SK-N-SH treated with all-trans-retinoic acid at 6 μM for 48 hours (cell line): ENCODE data around the gene RBMS1.

Experiments
- ATAC-seq: fragments of 200-7000 bp; cut with Tn5 transposase; 3 replicates; pipeline ENCODE4 v1.9.1; 2020; ENCODE audit warnings: mild to moderate bottlenecking, moderate library complexity
- ARNTL ChIP-seq: fragments of 450-650 bp; formaldehyde crosslinking; IDR thresholded peaks from 2 replicates; pipeline ENCODE4 v1.5.0; 2020; ENCODE audit warnings: low read depth, mild to moderate bottlenecking, moderate library complexity, borderline replicate concordance
- BACH2 ChIP-seq: fragments of 250-450 bp; sonication (Bioruptor Pico); IDR thresholded peaks from 2 replicates; pipeline ENCODE4 v1.9.0; 2021; ENCODE audit warnings: mild to moderate bottlenecking, borderline replicate concordance
- CSDC2 ChIP-seq: fragments of 250-450 bp; sonication (Bioruptor Pico); IDR thresholded peaks from 2 replicates; pipeline ENCODE4 v1.5.0; 2020; ENCODE audit warnings: mild to moderate bottlenecking, moderate library complexity
- ESRRG ChIP-seq: fragments of 250-450 bp; sonication (Bioruptor Pico); IDR thresholded peaks from 2 replicates; pipeline ENCODE4 v1.6.1; 2021; ENCODE audit warnings: mild to moderate bottlenecking
- OSR1 ChIP-seq: fragments of 250-450 bp; sonication (Bioruptor Pico); IDR thresholded peaks from 2 replicates; pipeline ENCODE4 v1.8.0; 2022; ENCODE audit warnings: moderate library complexity, mild to moderate bottlenecking, inconsistent platforms
- SNAI2 ChIP-seq: fragments of 250-450 bp; sonication (Bioruptor Pico); IDR thresholded peaks from 2 replicates; pipeline ENCODE4 v1.5.0; 2020; ENCODE audit warnings: mild to moderate bottlenecking, moderate library complexity
- TCF4 ChIP-seq: fragments of 250-450 bp; sonication (Bioruptor Pico); IDR thresholded peaks from 2 replicates; pipeline ENCODE4 v1.8.0; 2021; ENCODE audit warnings: mild to moderate bottlenecking, moderate library complexity, borderline replicate concordance
- TOX ChIP-seq: fragments of 250-450 bp; sonication (Bioruptor Pico); IDR thresholded peaks from 2 replicates; pipeline ENCODE4 v1.8.0; 2021; ENCODE audit warnings: mild to moderate bottlenecking, moderate library complexity, borderline replicate concordance
- ZC3H10 ChIP-seq: fragments of 250-450 bp; sonication (Bioruptor Pico); IDR thresholded peaks from 2 replicates; pipeline ENCODE4 v1.5.1; 2021; ENCODE audit warnings: mild to moderate bottlenecking, moderate library complexity
- ZFP30 ChIP-seq: fragments of 450-650 bp; formaldehyde crosslinking; IDR thresholded peaks from 2 replicates; pipeline ENCODE4 v1.5.0; 2022; ENCODE audit warnings: mild to moderate bottlenecking, moderate library complexity
- ZNF8 ChIP-seq: fragments of 450-650 bp; formaldehyde crosslinking; IDR thresholded peaks from 2 replicates; pipeline ENCODE4 v1.5.0; 2020; ENCODE audit warnings: mild to moderate bottlenecking, moderate library complexity
- TF ChIP-seq, protein P1 (sequence below): fragments of 250-450 bp; sonication (Bioruptor Pico); IDR thresholded peaks from 2 replicates; pipeline ENCODE4 v1.5.0; 2020; ENCODE audit warnings: mild to moderate bottlenecking, moderate library complexity
- TF ChIP-seq, protein P2 (sequence below): fragments of 250-450 bp; sonication (Bioruptor Pico); IDR thresholded peaks from 2 replicates; pipeline ENCODE4 v1.5.1; 2021; ENCODE audit warnings: mild to moderate bottlenecking, moderate library complexity
- TF ChIP-seq, protein P3 (sequence below): fragments of 250-450 bp; sonication (Bioruptor Pico); IDR thresholded peaks from 2 replicates; pipeline ENCODE4 v1.8.0; 2021; ENCODE audit warnings: low read depth, mild to moderate bottlenecking, moderate library complexity, borderline replicate concordance
- TF ChIP-seq, protein P4 (sequence below): fragments of 250-450 bp; sonication (Bioruptor Pico); IDR thresholded peaks from 2 replicates; pipeline ENCODE4 v1.8.0; 2020; ENCODE audit warnings: mild to moderate bottlenecking, moderate library complexity, borderline replicate concordance

RBMS1 gene

DNA sequence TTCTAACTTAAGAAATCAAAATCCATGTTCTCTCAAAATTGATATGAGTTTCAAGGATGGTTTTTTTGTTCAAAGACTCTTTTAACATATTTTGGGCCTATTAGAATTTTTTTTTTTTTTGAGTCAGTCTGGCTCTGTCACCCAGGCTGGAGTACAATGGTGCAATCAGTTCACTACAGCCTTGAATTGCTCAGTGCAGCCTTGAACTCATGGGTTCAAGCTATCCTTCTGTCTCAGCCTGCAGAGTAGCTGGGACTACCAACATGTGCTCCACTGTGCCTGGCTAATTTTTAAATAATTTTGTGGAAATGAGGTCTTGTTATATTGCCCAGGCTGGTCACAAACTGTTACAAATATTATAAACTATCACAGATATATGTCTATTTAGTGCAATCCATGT, 40.6 kb upstream of the RBMS1 start:
- ATAC-seq: no peak
- TF ChIP-seq TCF4 (CRISPR knock-in tag): no peak
- TF ChIP-seq, protein P1, sequence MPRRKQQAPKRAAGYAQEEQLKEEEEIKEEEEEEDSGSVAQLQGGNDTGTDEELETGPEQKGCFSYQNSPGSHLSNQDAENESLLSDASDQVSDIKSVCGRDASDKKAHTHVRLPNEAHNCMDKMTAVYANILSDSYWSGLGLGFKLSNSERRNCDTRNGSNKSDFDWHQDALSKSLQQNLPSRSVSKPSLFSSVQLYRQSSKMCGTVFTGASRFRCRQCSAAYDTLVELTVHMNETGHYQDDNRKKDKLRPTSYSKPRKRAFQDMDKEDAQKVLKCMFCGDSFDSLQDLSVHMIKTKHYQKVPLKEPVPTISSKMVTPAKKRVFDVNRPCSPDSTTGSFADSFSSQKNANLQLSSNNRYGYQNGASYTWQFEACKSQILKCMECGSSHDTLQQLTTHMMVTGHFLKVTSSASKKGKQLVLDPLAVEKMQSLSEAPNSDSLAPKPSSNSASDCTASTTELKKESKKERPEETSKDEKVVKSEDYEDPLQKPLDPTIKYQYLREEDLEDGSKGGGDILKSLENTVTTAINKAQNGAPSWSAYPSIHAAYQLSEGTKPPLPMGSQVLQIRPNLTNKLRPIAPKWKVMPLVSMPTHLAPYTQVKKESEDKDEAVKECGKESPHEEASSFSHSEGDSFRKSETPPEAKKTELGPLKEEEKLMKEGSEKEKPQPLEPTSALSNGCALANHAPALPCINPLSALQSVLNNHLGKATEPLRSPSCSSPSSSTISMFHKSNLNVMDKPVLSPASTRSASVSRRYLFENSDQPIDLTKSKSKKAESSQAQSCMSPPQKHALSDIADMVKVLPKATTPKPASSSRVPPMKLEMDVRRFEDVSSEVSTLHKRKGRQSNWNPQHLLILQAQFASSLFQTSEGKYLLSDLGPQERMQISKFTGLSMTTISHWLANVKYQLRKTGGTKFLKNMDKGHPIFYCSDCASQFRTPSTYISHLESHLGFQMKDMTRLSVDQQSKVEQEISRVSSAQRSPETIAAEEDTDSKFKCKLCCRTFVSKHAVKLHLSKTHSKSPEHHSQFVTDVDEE (CRISPR knock-in tag): no peak
- TF ChIP-seq SNAI2 (CRISPR knock-in tag): no peak

DNA sequence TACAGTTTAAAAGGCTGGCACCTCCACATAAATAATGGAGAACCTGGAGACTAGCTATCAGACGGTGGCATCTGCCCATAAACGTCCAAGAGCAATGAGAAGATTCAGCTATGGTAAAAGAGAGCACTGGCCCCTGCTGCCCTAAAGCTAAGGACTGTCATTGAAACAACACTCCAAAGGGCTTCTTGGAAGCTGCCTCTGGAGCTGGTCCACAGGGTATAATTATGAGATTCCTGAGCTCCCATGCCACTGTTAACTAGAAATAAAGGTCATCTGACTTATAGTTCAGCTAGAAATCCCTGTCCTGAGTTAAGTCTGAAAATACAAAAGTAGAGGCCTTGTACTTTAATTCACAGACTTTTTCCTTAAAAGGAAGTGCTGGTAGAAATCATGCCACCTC, 39.9 kb upstream of the RBMS1 start:
- TF ChIP-seq, protein P2, sequence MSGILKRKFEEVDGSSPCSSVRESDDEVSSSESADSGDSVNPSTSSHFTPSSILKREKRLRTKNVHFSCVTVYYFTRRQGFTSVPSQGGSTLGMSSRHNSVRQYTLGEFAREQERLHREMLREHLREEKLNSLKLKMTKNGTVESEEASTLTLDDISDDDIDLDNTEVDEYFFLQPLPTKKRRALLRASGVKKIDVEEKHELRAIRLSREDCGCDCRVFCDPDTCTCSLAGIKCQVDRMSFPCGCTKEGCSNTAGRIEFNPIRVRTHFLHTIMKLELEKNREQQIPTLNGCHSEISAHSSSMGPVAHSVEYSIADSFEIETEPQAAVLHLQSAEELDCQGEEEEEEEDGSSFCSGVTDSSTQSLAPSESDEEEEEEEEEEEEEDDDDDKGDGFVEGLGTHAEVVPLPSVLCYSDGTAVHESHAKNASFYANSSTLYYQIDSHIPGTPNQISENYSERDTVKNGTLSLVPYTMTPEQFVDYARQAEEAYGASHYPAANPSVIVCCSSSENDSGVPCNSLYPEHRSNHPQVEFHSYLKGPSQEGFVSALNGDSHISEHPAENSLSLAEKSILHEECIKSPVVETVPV (CRISPR knock-in tag): no peak
- TF ChIP-seq, protein P3, sequence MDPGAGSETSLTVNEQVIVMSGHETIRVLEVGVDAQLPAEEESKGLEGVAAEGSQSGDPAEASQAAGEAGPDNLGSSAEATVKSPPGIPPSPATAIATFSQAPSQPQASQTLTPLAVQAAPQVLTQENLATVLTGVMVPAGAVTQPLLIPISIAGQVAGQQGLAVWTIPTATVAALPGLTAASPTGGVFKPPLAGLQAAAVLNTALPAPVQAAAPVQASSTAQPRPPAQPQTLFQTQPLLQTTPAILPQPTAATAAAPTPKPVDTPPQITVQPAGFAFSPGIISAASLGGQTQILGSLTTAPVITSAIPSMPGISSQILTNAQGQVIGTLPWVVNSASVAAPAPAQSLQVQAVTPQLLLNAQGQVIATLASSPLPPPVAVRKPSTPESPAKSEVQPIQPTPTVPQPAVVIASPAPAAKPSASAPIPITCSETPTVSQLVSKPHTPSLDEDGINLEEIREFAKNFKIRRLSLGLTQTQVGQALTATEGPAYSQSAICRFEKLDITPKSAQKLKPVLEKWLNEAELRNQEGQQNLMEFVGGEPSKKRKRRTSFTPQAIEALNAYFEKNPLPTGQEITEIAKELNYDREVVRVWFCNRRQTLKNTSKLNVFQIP (CRISPR knock-in tag): no peak
- TF ChIP-seq, protein P4, sequence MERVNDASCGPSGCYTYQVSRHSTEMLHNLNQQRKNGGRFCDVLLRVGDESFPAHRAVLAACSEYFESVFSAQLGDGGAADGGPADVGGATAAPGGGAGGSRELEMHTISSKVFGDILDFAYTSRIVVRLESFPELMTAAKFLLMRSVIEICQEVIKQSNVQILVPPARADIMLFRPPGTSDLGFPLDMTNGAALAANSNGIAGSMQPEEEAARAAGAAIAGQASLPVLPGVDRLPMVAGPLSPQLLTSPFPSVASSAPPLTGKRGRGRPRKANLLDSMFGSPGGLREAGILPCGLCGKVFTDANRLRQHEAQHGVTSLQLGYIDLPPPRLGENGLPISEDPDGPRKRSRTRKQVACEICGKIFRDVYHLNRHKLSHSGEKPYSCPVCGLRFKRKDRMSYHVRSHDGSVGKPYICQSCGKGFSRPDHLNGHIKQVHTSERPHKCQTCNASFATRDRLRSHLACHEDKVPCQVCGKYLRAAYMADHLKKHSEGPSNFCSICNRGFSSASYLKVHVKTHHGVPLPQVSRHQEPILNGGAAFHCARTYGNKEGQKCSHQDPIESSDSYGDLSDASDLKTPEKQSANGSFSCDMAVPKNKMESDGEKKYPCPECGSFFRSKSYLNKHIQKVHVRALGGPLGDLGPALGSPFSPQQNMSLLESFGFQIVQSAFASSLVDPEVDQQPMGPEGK (CRISPR knock-in tag): no peak
- TF ChIP-seq, protein P1 (CRISPR knock-in tag): no peak
- TF ChIP-seq ARNTL (CRISPR knock-in tag) (no peak), BACH2 (CRISPR knock-in tag) (no peak)
- 0 out of 3 replicates have a peak, but pooled peaks have one; percentile 24 for ATAC-seq

DNA sequence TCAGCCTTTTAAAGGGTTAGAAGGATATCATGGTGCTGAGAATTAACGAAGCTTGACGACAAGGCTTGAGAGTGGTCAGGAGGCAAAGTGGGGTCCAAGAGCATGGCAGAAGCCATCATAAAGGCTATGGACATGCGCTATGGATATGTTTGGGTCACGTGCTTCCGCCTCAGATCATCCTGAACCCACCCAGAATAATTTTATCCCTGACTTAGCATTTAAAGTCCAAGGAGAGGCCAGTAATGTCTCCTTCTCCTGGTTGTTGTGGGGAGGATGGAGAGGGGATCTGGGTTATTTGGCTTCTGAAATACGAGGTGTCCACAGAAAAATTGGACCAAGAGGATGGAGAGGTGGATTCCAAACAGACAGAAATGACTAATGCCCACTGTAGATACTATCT, 38.8 kb upstream of the RBMS1 start:
- no peak for ATAC-seq
- no peak for TF ChIP-seq TOX
- no peak for TF ChIP-seq ZC3H10

DNA sequence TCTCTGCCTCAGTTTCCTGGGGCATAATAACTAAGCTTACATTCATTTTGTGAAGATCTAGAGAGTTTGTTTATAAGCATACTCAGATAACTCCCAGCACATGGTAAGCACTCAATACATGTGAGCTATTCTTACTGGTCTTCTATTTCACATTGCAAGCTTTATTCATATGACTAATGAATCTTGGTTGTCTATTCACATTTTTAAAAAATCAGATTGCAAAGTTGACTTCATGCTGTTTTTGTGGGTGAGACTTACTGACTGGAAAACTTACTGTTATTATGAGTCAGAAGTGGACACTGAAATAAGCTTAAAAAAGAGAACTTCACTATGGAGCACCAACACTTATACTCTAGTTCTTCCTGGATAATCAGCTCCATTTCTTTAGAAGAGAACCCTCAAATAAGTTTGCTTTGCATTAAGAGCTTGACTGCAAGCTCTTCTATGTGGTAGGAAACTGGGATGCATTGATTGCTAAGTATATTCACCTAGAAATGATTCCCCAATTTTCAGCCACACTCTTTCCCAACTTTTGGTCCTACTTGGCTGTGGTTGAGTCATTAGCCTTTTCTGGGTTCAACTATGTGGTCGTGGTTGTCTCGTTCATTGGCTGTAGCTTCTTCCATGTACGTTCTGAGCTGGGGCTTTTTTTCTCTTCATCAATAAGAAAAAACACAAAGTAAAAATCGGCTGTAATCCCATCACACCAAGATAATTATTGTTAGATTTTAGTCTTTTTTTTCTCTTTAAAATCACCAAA, 29.5 kb upstream of the RBMS1 start:
- no peak for ATAC-seq
- TF ChIP-seq TCF4 (CRISPR knock-in tag): no peak
- no peak for TF ChIP-seq CSDC2 (CRISPR knock-in tag)
- no peak for TF ChIP-seq ZC3H10
- TF ChIP-seq SNAI2 (CRISPR knock-in tag): no peak
- no peak for TF ChIP-seq ZFP30 (CRISPR knock-in tag)
- TF ChIP-seq ESRRG (CRISPR knock-in tag): no peak
- no peak for TF ChIP-seq OSR1 (CRISPR knock-in tag)
- TF ChIP-seq, protein P4 (CRISPR knock-in tag): no peak
- TF ChIP-seq, protein P2 (CRISPR knock-in tag): no peak
- TF ChIP-seq BACH2 (CRISPR knock-in tag): no peak
- TF ChIP-seq, protein P3 (CRISPR knock-in tag): no peak
- no peak for TF ChIP-seq ZNF8 (CRISPR knock-in tag)
